Heart right ventricle (tissue), 16 donors: Measurements from ENCODE around the gene OGFOD3. TPM values are rescaled to one million over a fixed set of nuclear protein-coding genes. Genes with fewer than 3 reads are reported as not detected.

Experiments
- ATAC-seq, 8 donors: fragments of 200-7000 bp; cut with Tn5 transposase; one replicate each; pipeline ENCODE4 v1.9.1; 2020; ENCODE audit warnings: mild to moderate bottlenecking in 8 of 8, moderate library complexity in 8 of 8, moderate number of reproducible peaks in 1 of 8
- DNase-seq, 2 donors: peaks; one replicate each; pipeline ENCODE4 v3.0.0-alpha.2; 2020
- H3K27ac ChIP-seq, 10 donors: fragments of 200-600 bp; sonication (generic) in 2 of 10; one replicate each; pipeline versions ENCODE4 v1.5.0 to v1.8.0; 2020 to 2022; ENCODE audit warnings: mild to moderate bottlenecking in 3 of 10
- H3K27me3 ChIP-seq, 7 donors: fragments of 200-600 bp; one replicate each; pipeline ENCODE4 v1.8.0; 2021 to 2022; ENCODE audit warnings: mild to moderate bottlenecking in 2 of 7
- H3K36me3 ChIP-seq, 9 donors: fragments of 200-600 bp; sonication (generic) in 1 of 9; one replicate each; pipeline versions ENCODE4 v1.5.0 to v1.8.0; 2020 to 2022; ENCODE audit warnings: mild to moderate bottlenecking in 2 of 9
- H3K4me1 ChIP-seq, 9 donors: fragments of 200-600 bp; sonication (generic) in 1 of 9; one replicate each; pipeline versions ENCODE4 v1.5.0 to v1.8.0; 2020 to 2022; ENCODE audit warnings: mild to moderate bottlenecking in 4 of 9
- H3K4me3 ChIP-seq, 10 donors: fragments of 200-600 bp; sonication (generic) in 2 of 10; one replicate each; pipeline versions ENCODE4 v1.5.0 to v1.8.0; 2020 to 2022; ENCODE audit warnings: mild to moderate bottlenecking in 7 of 10, moderate library complexity in 2 of 10
- H3K9me3 ChIP-seq, 11 donors: fragments of 200-600 bp in 10 of 11; sonication (generic) in 2 of 11; one replicate each; pipeline versions ENCODE4 v1.5.0 to v1.8.0; 2013 to 2022; ENCODE audit warnings: mild to moderate bottlenecking in 2 of 11, control low read depth in 1 of 11, moderate library complexity in 1 of 11
- CTCF ChIP-seq, 9 donors: fragments of 200-600 bp; sonication (generic) in 2 of 9; IDR thresholded peaks; one replicate each; pipeline versions ENCODE4 v1.5.0 to v1.8.0; 2021 to 2022; ENCODE audit warnings: antibody characterized with exemption in 9 of 9, mild to moderate bottlenecking in 5 of 9, moderate library complexity in 1 of 9
- WGBS, 2 donors: extraction: QIAGEN DNeasy Blood & Tissue Kit; methylation state at CpG; one replicate each; pipeline ENCODE4 v1.1.7; 2013; ENCODE audit warnings: inconsistent platforms in 1 of 2; 5-methylcytosine and 5-hydroxymethylcytosine counted together
- intact Hi-C, 10 donors: fragments of 100-400 bp; cut with DNase I; formaldehyde crosslinking; loops; one replicate each; pipeline versions ENCODE4 v1.11.1 to v1.14.2; 2022
- polyA plus RNA-seq, 2 donors: library from polyadenylated mRNA; stranded (reverse); fragments of 200-250 nt; gene quantifications; one replicate each; pipeline ENCODE4 v1.2.3, GENCODE V29; 2013
- total RNA-seq, 10 donors: library from RNA; stranded (reverse); fragmentation: NEBNext Ultra II Directional in 3 of 10; extraction: Animal tissue kit (Norgen Biotek cat#: 25700) in 3 of 10; gene quantifications; one replicate each; pipeline versions ENCODE4 v1.2.1 to v1.2.4, GENCODE V29; 2021 to 2023
- donor health status: Arrhythmogenic right ventricular cardiomyopathy.
- donor health status: ischemic (EF 13 %, LVEDD 7.1; RV severe dilation, severe dysfunction).
- donor health status: healthy with polysubstance abuse.
- donor health status: DM: no; HTN: yes; CAD: no.
- donor health status: DM: no; HTN: no; CAD: no.
- donor health status: ischemic (EF 25% LVEDD 6.9; RV normal size, moderate dysfunction).
- donor health status: ischemic (EF 25% LVEDD 5.7; RV mildly dilated, moderate dysfunction).
- donor health status: healthy.
- donor health status: DM: yes; HTN: yes; CAD: no.
- donor health status: Ischemic cardiomyopathy.
- donor health status: ischemic (EF 35%, LVEDD 5.7; RV mildly dilated, moderate dysfunction).
- donor health status: nonischemic (EF 11% LVEDD 7.7; RV severe dilation, severe dysfunction).
- donor health status: DM: yes; HTN: yes; CAD: no.
- donor health status: PGD.
- donor health status: ischemic (EF 29% LVEDD 5.4; RV normal size, mild dysfunction).
- donor health status: nonischemic (EF 23%, LVEDD 6.1; RV moderate dilation, normal function).

Gene OGFOD3
- total and polyA plus RNA-seq, 12 donors: 23.3 to 39.4 (median 30.8) TPM

GRCh38 chr17:82440991-82441627 lies 22.7 kb upstream of the OGFOD3 start:
- Histone ChIP-seq H3K27me3 (no peaks in the 10 kb centered on the region), H3K4me1 (peaks cover 0 to 28% (median 11%) of the 10 kb centered on the region in 9 donors), H3K27ac (peak overlapping the region in 3 of 10 donors; percentile 4 to 72 (median 6)), H3K36me3 (peaks cover 0 to 75% (median 0%) of the 10 kb centered on the region in 9 donors), H3K4me3 (peak overlapping the region in 2 of 10 donors; percentile 16 to 18), H3K9me3 (no peaks in the 10 kb centered on the region)
- TF ChIP-seq CTCF (IDR thresholded peaks at IDR 0.05): no peak
- intact Hi-C loops: no loop called here
- ATAC-seq (peak in 2 of 8 donors; percentile 27 to 44), DNase-seq (peak in 1 of 2 donors; percentile 37)
- 69 to 72% methylated on average over 17 of the region's 17 CpGs for WGBS, 2 donors

- 77 to 79% methylated on average over 22 of the region's 22 CpGs for WGBS, 2 donors
- H3K36me3 ChIP-seq: peaks cover 0 to 78% (median 0%) of the 10 kb centered on the region in 9 donors
- peaks cover 0 to 22% (median 5%) of the 10 kb centered on the region in 9 donors for H3K4me1 ChIP-seq
- DNase-seq (peak in 1 of 2 donors; percentile 26), ATAC-seq (peak in 4 of 8 donors; percentile 13 to 37 (median 24))
- intact Hi-C loops: no loop called here
- H3K27ac ChIP-seq: peak overlapping the region in 3 of 10 donors; percentile 4 to 72 (median 6)
- no peaks in the 10 kb centered on the region for H3K27me3 ChIP-seq
- H3K9me3 ChIP-seq: no peaks in the 10 kb centered on the region
- TF ChIP-seq CTCF (IDR thresholded peaks at IDR 0.05): no peak
- H3K4me3 ChIP-seq: peak overlapping the region in 3 of 10 donors; percentile 5 to 18 (median 16)
Measured at GRCh38 chr17:82440469-82440981, 22.1 kb upstream of the OGFOD3 start.

- Histone ChIP-seq H3K4me3 (peak overlapping the region in 1 of 10 donors; percentile 18), H3K36me3 (peaks cover 0 to 83% (median 0%) of the 10 kb centered on the region in 9 donors), H3K27ac (peak overlapping the region in 2 of 10 donors; percentile 6 to 72), H3K27me3 (no peaks in the 10 kb centered on the region), H3K9me3 (no peaks in the 10 kb centered on the region), H3K4me1 (peaks cover 0 to 16% (median 0%) of the 10 kb centered on the region in 9 donors)
- ATAC-seq (no peak), DNase-seq (no peak)
- intact Hi-C loops: no loop called here
- TF ChIP-seq CTCF (IDR thresholded peaks at IDR 0.05): no peak
- WGBS, 2 donors: 94 to 95% methylated on average over 34 of the region's 34 CpGs
Measured at GRCh38 chr17:82439829-82440365, 21.5 kb upstream of the OGFOD3 start.

- Histone ChIP-seq H3K27ac (peak overlapping the region in 1 of 10 donors; percentile 72), H3K4me1 (peaks cover 0 to 19% (median 0%) of the 10 kb centered on the region in 9 donors), H3K36me3 (peaks cover 0 to 83% (median under 1%) of the 10 kb centered on the region in 9 donors), H3K27me3 (no peaks in the 10 kb centered on the region), H3K9me3 (no peaks in the 10 kb centered on the region), H3K4me3 (no peak overlapping the region)
- peak in 1 of 2 donors; percentile 19 for DNase-seq
- ATAC-seq: no peak
- intact Hi-C loops: no loop called here
- 89 to 90% methylated on average over 29 of the region's 29 CpGs for WGBS, 2 donors
- no peak for TF ChIP-seq CTCF (IDR thresholded peaks at IDR 0.05)
Measured at GRCh38 chr17:82439194-82439828, 20.9 kb upstream of the OGFOD3 start.
